Measurements from ENCODE around the gene TMEM168. TPM values are rescaled to one million over a fixed set of nuclear protein-coding genes. Genes with fewer than 3 reads are reported as not detected.

The TMEM168 gene
- total RNA-seq, 1 experiment from 2014 or later, result 28.9 TPM

DNA sequence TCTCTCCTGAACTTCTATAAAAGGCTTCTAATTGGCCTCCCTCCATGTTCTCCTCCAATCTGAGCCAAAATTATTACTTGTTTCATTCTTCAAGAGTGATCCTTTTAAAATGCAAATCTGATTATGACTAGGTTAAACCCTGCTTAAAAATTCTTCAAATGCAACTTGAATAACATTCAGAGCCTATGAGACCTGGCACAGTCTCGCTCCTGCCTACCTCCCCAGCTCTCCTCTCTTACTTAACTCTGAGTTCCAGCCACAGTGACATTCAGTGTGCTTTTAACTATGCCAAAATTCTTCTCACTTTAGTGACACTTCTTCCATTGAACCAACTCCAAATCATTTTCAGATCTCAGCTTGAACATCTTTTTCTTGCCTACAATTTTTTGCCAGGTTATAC, 68.8 kb downstream of the TMEM168 start:
- intact Hi-C loops (cut with micrococcal nuclease; ENCODE audit: unreplicated experiment), result no loop called here
- Mint-ChIP-seq H3K4me1 (ENCODE audit: low read depth, unreplicated experiment) (peaks cover 6% of the 10 kb centered on the region), H3K27ac (ENCODE audit: unreplicated experiment) (no peak overlapping the region), H3K36me3 (ENCODE audit: insufficient read depth, unreplicated experiment) (no peaks in the 10 kb centered on the region), H3K4me3 (ENCODE audit: unreplicated experiment) (no peak overlapping the region), H3K27me3 (ENCODE audit: insufficient read depth, unreplicated experiment) (no peaks in the 10 kb centered on the region), H3K9me3 (ENCODE audit: unreplicated experiment) (no peaks in the 10 kb centered on the region)
- H3K36me3 ChIP-seq (ENCODE audit: control insufficient read depth, insufficient read depth, low read length), result no peaks in the 10 kb centered on the region
- CTCF ChIA-PET, result no interaction called here
- peaks cover 5% of the 10 kb centered on the region; the same call in 1 of the 2 replicates for H3K4me1 ChIP-seq
- H3K27me3 ChIP-seq (replicated peaks; ENCODE audit: control insufficient read depth, insufficient read depth, low read length), result no peaks in the 10 kb centered on the region
- H3K4me3 ChIP-seq (ENCODE audit: low read depth, low read length), result no peak overlapping the region
- no peaks in the 10 kb centered on the region for H3K9me3 ChIP-seq
- POLR2A ChIA-PET, result no interaction called here
- no peak for DNase-seq
- TF ChIP-seq, protein P1, sequence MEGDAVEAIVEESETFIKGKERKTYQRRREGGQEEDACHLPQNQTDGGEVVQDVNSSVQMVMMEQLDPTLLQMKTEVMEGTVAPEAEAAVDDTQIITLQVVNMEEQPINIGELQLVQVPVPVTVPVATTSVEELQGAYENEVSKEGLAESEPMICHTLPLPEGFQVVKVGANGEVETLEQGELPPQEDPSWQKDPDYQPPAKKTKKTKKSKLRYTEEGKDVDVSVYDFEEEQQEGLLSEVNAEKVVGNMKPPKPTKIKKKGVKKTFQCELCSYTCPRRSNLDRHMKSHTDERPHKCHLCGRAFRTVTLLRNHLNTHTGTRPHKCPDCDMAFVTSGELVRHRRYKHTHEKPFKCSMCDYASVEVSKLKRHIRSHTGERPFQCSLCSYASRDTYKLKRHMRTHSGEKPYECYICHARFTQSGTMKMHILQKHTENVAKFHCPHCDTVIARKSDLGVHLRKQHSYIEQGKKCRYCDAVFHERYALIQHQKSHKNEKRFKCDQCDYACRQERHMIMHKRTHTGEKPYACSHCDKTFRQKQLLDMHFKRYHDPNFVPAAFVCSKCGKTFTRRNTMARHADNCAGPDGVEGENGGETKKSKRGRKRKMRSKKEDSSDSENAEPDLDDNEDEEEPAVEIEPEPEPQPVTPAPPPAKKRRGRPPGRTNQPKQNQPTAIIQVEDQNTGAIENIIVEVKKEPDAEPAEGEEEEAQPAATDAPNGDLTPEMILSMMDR (IDR thresholded peaks at IDR 0.05; ENCODE audit: insufficient read depth in 1 of 2, low read depth in 1 of 2, low read length in 1 of 2, severe bottlenecking in 1 of 2, unreplicated experiment in 1 of 2), result no peak
- no TSS peak for BruUV-seq (replicated peaks)

DNA sequence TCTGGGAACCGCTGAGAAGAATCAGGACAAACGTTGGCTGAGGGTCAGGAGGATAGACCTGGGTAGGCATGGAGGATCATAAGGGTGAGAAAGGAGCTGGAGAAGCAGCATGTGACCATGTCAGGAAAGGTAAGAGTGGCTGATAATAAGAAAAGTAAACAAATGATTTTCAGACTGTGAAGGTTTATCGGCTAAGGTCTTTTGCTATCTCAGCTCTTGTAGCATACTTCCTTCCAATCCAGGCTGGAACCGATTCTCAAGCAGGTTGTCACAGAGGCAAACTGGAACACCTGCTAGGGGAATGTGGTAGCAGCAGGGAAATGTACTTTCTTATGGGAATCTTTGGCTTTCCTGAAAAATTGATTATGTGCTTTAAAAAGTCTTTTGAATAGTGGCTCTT, 74.7 kb downstream of the TMEM168 start:
- no peak overlapping the region for H3K4me3 Mint-ChIP-seq (ENCODE audit: unreplicated experiment)
- no peak overlapping the region for H3K27ac Mint-ChIP-seq (ENCODE audit: unreplicated experiment)
- Histone ChIP-seq H3K4me1 (0 out of 2 replicates have a peak, but pooled peaks cover 10% of the 10 kb centered on the region), H3K36me3 (ENCODE audit: control insufficient read depth, insufficient read depth, low read length) (no peaks in the 10 kb centered on the region), H3K27me3 (replicated peaks; ENCODE audit: control insufficient read depth, insufficient read depth, low read length) (no peaks in the 10 kb centered on the region), H3K4me3 (ENCODE audit: low read depth, low read length) (no peak overlapping the region), H3K9me3 (no peaks in the 10 kb centered on the region)
- peaks cover 3% of the 10 kb centered on the region for H3K4me1 Mint-ChIP-seq (ENCODE audit: low read depth, unreplicated experiment)
- H3K36me3 Mint-ChIP-seq (ENCODE audit: insufficient read depth, unreplicated experiment), result no peaks in the 10 kb centered on the region
- CTCF ChIA-PET, result no interaction called here
- H3K27me3 Mint-ChIP-seq (ENCODE audit: insufficient read depth, unreplicated experiment), result no peaks in the 10 kb centered on the region
- no peak for DNase-seq
- BruUV-seq (replicated peaks), result no TSS peak
- intact Hi-C loops (cut with micrococcal nuclease; ENCODE audit: unreplicated experiment), result no loop called here
- POLR2A ChIA-PET, result no interaction called here
- TF ChIP-seq, protein P1 (IDR thresholded peaks at IDR 0.05; ENCODE audit: insufficient read depth in 1 of 2, low read depth in 1 of 2, low read length in 1 of 2, severe bottlenecking in 1 of 2, unreplicated experiment in 1 of 2), result no peak
- no peaks in the 10 kb centered on the region for H3K9me3 Mint-ChIP-seq (ENCODE audit: unreplicated experiment)

DNA sequence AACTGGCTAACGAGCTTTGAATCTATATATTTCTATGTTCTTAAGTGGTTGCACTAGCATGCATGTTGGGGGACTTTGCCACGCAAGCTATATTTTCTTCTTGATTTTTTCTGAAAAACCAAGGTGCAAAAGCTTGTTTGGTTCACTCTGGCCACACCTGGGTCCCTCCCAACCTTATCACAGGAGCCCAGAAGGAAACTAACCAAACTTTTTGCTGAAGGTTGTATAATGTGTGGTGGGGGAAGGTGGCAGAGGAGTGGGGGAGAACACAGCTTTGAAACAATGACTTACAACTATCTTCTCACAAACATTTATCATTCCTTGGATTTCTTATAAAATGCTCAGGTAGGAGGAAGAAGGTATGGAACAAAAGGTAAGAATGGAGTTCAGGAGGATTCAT, 75.3 kb downstream of the TMEM168 start:
- no peaks in the 10 kb centered on the region for H3K27me3 Mint-ChIP-seq (ENCODE audit: insufficient read depth, unreplicated experiment)

More for the DNA sequence above, 75.3 kb downstream of the TMEM168 start:
- Mint-ChIP-seq H3K36me3 (ENCODE audit: insufficient read depth, unreplicated experiment) (no peaks in the 10 kb centered on the region), H3K4me3 (ENCODE audit: unreplicated experiment) (no peak overlapping the region), H3K27ac (ENCODE audit: unreplicated experiment) (no peak overlapping the region), H3K4me1 (ENCODE audit: low read depth, unreplicated experiment) (peaks cover 9% of the 10 kb centered on the region), H3K9me3 (ENCODE audit: unreplicated experiment) (no peaks in the 10 kb centered on the region)
- TF ChIP-seq, protein P1 (IDR thresholded peaks at IDR 0.05; ENCODE audit: insufficient read depth in 1 of 2, low read depth in 1 of 2, low read length in 1 of 2, severe bottlenecking in 1 of 2, unreplicated experiment in 1 of 2), result no peak
- no peak overlapping the region for H3K4me3 ChIP-seq (ENCODE audit: low read depth, low read length)
- H3K36me3 ChIP-seq (ENCODE audit: control insufficient read depth, insufficient read depth, low read length), result no peaks in the 10 kb centered on the region
- CTCF ChIA-PET, result no interaction called here
- no peak for DNase-seq
- no peaks in the 10 kb centered on the region for H3K9me3 ChIP-seq
- POLR2A ChIA-PET, result no interaction called here
- H3K27me3 ChIP-seq (replicated peaks; ENCODE audit: control insufficient read depth, insufficient read depth, low read length), result no peaks in the 10 kb centered on the region
- intact Hi-C loops (cut with micrococcal nuclease; ENCODE audit: unreplicated experiment), result no loop called here
- H3K4me1 ChIP-seq, result 0 out of 2 replicates have a peak, but pooled peaks cover 16% of the 10 kb centered on the region
- BruUV-seq (replicated peaks), result no TSS peak

Measured in Caco-2 (cell line).